Endothelial cell of umbilical vein (primary cell): Measurements from ENCODE around the gene HLA-DQA1.

Source experiments
- EZH2 ChIP-seq: IDR thresholded peaks from 2 replicates; pipeline ENCODE4 v1.6.1; 2012; ENCODE audit warnings: borderline replicate concordance, low read depth, mild to moderate bottlenecking, moderate library complexity, low read length, inconsistent platforms; ENCODE audit not compliant: severe bottlenecking
- JUN ChIP-seq: IDR thresholded peaks from 2 replicates; pipeline ENCODE4 v1.6.1; 2011; ENCODE audit warnings: borderline replicate concordance, low read depth; ENCODE audit not compliant: insufficient read length, insufficient read depth
- MAX ChIP-seq: IDR thresholded peaks from 2 replicates; pipeline ENCODE4 v1.6.1; 2011; ENCODE audit not compliant: insufficient read depth, insufficient read length
- MYC ChIP-seq: IDR thresholded peaks from one replicate; pipeline ENCODE4 v1.6.1; 2011; ENCODE audit warnings: mild to moderate bottlenecking, low read depth, low read length
- POLR2A ChIP-seq: IDR thresholded peaks from 2 replicates; pipeline ENCODE4 v1.6.1; 2012; ENCODE audit warnings: low read depth, mild to moderate bottlenecking, control low read depth, low read length
- POLR2AphosphoS5 ChIP-seq: IDR thresholded peaks from 2 replicates; pipeline ENCODE4 v1.6.1; 2012; ENCODE audit warnings: low read depth, mild to moderate bottlenecking, control low read depth, low read length, moderate library complexity; ENCODE audit not compliant: insufficient read depth
- TF ChIP-seq, protein P1 (sequence below), 2 donors: IDR thresholded peaks; 1 replicate in 1 of 2; 2 replicates in 1 of 2; pipeline ENCODE4 v1.5.1; 2011; ENCODE audit warnings: low read length in 2 of 2, mild to moderate bottlenecking in 2 of 2, moderate library complexity in 2 of 2, control low read depth in 1 of 2, inconsistent platforms in 1 of 2, low read depth in 1 of 2; ENCODE audit not compliant: insufficient read depth in 1 of 2; ENCODE audit errors: extremely low read depth in 1 of 2

GRCh38 chr6:32607263-32607987, 29.8 kb upstream of the HLA-DQA1 start:
- TF ChIP-seq, protein P1, sequence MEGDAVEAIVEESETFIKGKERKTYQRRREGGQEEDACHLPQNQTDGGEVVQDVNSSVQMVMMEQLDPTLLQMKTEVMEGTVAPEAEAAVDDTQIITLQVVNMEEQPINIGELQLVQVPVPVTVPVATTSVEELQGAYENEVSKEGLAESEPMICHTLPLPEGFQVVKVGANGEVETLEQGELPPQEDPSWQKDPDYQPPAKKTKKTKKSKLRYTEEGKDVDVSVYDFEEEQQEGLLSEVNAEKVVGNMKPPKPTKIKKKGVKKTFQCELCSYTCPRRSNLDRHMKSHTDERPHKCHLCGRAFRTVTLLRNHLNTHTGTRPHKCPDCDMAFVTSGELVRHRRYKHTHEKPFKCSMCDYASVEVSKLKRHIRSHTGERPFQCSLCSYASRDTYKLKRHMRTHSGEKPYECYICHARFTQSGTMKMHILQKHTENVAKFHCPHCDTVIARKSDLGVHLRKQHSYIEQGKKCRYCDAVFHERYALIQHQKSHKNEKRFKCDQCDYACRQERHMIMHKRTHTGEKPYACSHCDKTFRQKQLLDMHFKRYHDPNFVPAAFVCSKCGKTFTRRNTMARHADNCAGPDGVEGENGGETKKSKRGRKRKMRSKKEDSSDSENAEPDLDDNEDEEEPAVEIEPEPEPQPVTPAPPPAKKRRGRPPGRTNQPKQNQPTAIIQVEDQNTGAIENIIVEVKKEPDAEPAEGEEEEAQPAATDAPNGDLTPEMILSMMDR (IDR thresholded peaks at IDR 0.05; ENCODE audit: extremely low read depth in 1 of 2, insufficient read depth in 1 of 2, low read depth in 1 of 2, low read length in 2 of 2): no peak
- no peak for TF ChIP-seq MYC
- TF ChIP-seq POLR2A: no peak
- no peak for TF ChIP-seq EZH2
- no peak for TF ChIP-seq POLR2AphosphoS5
- no peak for TF ChIP-seq MAX
- TF ChIP-seq JUN: no peak
